GM18511 (cell line): ENCODE measurements around the gene TRMT61A.
A peak's percentile ranks its signal among the peaks of the same experiment; 100 is the strongest.
"Not testable (repeated sequence)": the region's sequence is repeated elsewhere in the genome, so short reads cannot be mapped to it uniquely, and the experiment has no call there.

ENCODE experiments used
- ATAC-seq: cut with Tn5 transposase; IDR thresholded peaks from one replicate; pipeline ENCODE4 v1.9.1; 2021; ENCODE audit warnings: mild to moderate bottlenecking, moderate library complexity; ENCODE audit not compliant: unreplicated experiment

The TRMT61A gene

DNA sequence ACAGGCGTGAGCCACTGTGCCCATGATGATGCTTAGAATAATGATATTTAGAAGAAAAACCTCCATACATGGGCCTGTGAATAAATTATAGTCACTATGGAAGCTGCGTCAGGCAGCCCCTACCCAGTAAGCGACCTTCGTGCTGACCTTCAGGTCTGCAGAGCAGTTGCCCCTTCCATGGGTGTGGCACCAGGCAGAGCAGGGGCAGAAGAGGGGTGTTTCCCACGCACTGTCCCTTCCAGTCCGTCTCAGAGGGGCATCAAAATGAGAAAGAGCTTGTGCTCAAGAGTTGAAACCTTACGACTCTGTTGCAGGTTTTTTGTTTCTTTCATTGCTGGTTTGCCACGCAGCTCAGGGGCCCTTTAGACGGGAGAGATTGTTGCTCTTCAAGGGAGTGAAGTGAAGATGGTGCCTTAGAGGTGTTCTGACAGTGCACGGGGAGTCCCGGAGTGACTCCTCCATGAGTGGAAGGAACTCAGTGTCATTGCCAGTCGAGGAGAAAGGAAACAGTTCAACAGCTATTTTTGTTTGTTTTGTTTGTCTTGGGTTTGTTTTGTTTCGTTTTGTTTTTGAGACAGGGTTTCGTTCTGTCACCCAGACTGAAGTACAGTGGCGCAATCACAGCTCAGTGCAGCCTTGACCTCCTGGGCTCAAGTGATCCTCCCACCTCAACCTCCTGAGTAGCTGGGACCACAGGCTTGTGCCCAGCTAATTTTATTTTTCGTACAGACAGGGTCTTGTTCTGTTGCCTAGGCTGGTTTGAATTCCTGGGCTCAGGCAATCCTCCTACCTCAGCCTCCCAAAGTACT lies 20.3 kb upstream of the TRMT61A start:
- no peak for ATAC-seq

DNA sequence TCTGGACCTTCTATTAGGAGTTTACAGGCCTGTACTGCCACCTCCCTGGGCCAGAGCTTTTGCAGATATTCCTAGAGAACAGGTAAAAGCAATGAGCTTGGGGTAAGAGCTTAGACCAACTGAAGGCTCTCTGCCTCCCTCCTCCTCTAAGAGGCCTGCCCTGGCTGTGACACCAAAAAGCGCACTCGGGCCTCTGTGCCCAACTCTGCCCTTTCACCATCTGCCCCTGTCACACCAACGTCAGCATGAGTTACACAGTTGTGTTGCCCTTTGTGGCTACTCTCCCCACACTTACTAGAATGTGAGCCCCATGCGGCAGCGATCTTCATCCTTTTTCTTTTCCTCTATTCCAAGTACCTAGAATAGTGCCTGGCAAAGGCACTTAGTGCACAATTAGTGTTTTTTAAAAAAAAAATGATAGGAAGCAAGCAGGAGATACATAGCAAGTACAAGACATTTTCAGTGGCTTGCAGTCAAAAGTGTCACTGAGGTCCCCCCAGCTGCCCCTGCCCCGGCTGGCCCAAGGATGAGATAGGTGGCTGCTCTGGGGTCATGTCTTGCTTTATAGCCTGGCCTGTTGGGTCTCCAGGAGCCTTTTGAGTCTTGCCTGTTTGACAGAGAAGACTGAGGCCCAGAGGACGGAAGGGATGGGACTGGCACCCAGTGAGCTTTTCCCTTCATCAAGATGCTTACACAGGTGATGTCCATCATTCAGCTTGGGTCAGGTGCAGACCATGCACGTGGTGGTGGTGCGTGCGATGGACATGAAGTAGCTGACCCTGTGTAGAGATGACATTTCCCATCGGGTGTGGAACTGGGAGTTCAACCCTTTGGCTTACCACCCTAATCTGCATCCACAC lies 18.9 kb upstream of the TRMT61A start:
- ATAC-seq = no peak

GRCh38 chr14:103510724-103511693 lies 18.0 kb upstream of the TRMT61A start:
- ATAC-seq = no peak

DNA sequence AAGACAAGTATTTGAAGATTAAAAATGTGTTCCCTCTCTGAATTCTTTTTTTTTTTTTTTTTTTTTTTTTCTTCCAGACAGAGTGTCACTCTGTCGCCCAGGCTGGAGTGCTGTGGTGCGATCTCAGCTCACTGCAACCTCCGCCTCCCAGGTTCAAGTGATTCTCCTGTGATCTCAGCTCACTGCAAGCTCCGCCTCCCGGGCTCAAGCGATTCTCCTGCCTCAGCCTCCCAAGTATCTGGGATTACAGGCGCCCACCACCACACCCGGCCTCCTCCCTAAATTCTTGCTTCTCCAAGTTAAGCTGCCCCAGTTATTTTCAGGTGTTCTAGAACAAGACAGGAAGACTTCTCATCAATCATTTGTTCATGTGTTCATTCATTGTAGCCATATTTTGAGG lies 16.8 kb upstream of the TRMT61A start:
- ATAC-seq = not testable (repeated sequence)

- no peak for ATAC-seq
These were observed 16.0 kb upstream of the TRMT61A start for GRCh38 chr14:103512701-103513611.

- no peak for ATAC-seq
These were observed 14.2 kb upstream of the TRMT61A start for GRCh38 chr14:103514596-103515421.

DNA sequence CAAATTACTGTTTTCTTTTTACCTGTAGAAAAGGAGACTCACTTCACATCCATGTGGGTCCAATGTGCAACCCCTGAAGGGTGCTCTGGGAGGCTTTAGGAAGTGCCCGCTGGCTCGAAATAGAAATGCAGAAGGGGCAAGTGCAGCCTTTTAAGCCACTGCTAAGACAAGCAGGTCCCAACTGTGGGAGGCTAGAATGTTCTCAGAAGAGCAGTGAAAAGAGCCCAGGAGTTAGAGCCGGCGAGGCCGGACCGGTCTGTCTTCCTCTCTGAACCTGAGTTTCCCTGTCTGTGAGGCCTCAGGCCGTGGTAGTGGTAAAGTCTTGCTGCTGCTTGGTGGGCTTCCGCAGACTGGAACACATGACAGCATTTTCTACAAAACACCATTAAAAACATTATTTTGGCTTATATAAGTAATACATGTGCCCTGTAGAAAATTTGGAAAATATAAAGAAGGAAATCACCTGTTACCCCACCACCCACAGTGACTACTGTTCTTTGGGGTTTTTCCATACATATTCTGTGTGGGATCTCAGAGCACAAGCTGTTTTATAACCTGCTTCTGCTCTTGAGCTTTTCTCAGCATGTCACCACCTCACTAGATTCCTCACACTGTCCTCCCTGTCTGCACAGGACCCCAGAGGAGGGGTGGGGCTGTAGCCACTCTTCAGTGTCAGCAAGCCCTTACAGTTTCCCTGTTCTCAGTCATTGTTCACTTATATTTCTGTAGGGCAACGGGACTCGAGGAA lies 12.4 kb upstream of the TRMT61A start:
- ATAC-seq = no peak

GRCh38 chr14:103517174-103517566 lies 11.8 kb upstream of the TRMT61A start:
- no peak for ATAC-seq

GRCh38 chr14:103517721-103518421 lies 11.1 kb upstream of the TRMT61A start:
- no peak for ATAC-seq

- ATAC-seq = no peak
These were observed 10.5 kb upstream of the TRMT61A start for GRCh38 chr14:103518422-103519042.

GRCh38 chr14:103519043-103519836 lies 9.8 kb upstream of the TRMT61A start:
- no peak for ATAC-seq

DNA sequence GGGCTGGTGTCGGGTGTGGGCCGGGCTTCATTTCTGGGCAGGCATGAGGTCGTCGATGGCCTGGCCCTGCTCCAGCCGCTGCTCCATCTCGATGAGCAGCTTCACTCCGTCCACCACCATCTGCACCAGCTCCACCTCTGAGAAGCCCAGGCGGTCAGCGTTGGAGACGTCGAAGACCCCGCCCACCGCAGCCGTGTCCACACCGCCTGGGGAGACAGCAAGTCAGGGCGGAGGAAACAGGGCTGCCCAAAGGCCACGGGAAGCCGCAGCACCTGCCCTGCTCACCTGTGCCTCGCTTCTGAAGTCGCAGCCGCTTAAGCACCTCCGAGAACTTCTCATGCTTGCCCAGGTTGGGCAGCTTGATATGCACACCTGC lies 9.2 kb upstream of the TRMT61A start:
- no peak for ATAC-seq

DNA sequence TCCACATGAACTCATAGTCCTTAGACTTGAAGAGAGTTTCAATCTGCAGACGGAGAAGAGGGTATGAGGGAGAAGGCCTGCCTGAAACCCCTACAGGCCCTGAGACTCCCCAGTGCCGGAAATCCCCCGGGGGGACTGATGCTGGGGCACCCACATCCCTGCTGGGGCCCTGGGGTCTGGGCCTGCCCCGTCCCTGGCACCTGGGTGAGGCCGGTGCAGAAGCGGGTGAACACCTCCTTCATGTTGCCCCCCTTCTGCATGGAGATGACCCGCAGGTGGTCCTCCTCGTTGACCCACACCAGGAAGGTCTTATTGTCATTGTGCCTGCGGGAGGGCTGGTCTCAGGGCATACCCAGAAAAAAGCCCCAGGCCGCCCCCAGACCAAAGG lies 8.7 kb upstream of the TRMT61A start:
- no peak for ATAC-seq

DNA sequence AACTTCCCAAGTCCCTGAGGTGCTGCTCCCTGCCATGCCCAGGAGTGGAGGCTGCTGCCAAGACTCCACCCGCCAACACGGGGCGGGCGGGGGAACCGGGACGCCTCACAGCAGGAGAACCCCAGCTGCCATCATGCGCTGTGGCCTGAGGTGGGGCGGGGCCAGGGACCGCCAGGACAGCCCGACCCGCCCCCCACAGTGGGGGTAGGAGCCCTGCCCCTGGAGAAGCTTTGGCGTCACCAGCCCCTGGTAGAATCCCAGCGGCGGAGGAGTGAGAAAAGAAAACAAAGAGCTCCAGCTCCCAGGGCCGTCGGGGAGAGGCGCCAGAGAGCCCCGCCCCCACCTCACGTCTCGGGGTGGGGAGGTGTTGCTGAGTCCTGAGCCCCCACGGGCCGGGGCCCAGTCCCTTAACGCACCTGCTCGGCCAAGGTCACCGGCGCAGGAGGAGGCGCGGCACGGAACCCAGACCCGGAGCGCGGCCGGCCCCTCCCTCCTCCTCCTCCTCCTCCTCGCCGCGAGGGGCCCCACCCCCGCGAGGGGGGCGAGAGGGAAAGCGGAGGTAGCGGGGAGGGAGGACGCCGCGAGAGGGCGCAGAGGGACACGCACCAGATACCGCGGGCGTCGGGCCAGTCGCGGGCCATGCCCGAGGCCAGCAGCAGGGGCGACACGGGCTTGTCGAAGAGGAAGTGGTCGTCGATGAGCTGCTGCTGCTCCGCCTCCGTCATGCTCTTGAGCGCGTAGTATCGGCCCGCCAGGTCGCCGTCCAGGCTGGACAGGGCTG lies 8.1 kb upstream of the TRMT61A start:
- peak; percentile 54 for ATAC-seq

DNA sequence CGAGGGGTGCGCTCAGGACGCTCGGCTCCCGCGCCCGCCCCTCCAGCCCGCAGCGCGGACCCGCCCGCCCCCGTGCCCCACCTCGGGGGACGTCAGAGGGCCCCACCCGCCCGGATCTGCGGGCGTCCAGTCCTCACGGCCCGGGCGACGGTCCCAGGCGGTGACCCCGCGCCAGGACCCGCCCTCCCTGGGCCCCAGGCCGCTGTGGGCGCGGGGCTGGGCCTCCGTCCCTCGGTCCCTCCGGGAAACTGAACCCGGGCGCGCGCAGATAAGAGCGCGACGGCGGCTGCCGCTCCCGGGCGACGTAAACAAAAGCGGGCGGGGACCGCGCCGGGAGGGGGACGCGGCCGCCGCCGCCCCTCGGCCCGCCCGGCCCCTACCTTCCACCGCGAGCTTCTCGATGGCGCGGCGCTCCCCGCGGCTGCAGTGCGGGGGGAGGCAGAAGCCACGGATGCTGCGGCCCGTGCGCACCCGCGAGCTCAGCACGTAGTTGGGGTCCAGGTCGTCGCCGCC lies 7.5 kb upstream of the TRMT61A start:
- ATAC-seq = peak; percentile 8
